ENCODE measurements around the gene PALM3.

- TF ChIP-seq, protein P1, sequence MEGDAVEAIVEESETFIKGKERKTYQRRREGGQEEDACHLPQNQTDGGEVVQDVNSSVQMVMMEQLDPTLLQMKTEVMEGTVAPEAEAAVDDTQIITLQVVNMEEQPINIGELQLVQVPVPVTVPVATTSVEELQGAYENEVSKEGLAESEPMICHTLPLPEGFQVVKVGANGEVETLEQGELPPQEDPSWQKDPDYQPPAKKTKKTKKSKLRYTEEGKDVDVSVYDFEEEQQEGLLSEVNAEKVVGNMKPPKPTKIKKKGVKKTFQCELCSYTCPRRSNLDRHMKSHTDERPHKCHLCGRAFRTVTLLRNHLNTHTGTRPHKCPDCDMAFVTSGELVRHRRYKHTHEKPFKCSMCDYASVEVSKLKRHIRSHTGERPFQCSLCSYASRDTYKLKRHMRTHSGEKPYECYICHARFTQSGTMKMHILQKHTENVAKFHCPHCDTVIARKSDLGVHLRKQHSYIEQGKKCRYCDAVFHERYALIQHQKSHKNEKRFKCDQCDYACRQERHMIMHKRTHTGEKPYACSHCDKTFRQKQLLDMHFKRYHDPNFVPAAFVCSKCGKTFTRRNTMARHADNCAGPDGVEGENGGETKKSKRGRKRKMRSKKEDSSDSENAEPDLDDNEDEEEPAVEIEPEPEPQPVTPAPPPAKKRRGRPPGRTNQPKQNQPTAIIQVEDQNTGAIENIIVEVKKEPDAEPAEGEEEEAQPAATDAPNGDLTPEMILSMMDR (conservative IDR thresholded peaks at IDR 0.05; ENCODE audit: low read depth, low read length): no peak
- TF ChIP-seq EZH2 (IDR thresholded peaks at IDR 0.05; ENCODE audit: borderline replicate concordance, low read depth, low read length, poor library complexity, severe bottlenecking): no peak
These were observed 5.7 kb downstream of the PALM3 start for GRCh38 chr19:14056069-14056666.
